Measurements from ENCODE around the gene MYL6B. TPM values are rescaled to one million over a fixed set of nuclear protein-coding genes. Genes with fewer than 3 reads are reported as not detected.

The MYL6B gene
- polyA plus RNA-seq, 1 donor (not counting 4 experiments of a cell fraction or from before 2014, with no cell fraction given): 44.9 TPM

- H3K4me1 ChIP-seq (ENCODE audit: control insufficient read depth, extremely low read depth, insufficient read depth, low read length): peaks cover 21% of the 10 kb centered on the region
- DNase-seq (ENCODE audit: low read depth, low spot score) (no peak), FAIRE-seq (no peak)
- H3K79me2 ChIP-seq (ENCODE audit: control insufficient read depth, insufficient read depth, low read length): peaks cover 21% of the 10 kb centered on the region
- peaks cover 19% of the 10 kb centered on the region in 2 experiments for H3K36me3 ChIP-seq (ENCODE audit: control insufficient read depth in 2 of 2, extremely low read depth in 1 of 2, insufficient read depth in 2 of 2, low read length in 2 of 2)
- H3K4me3 ChIP-seq (ENCODE audit: control insufficient read depth in 2 of 3, extremely low read depth in 1 of 3, insufficient read depth in 2 of 3, low read depth in 1 of 3, low read length in 3 of 3): peak overlapping the region in 2 of 3 experiments; percentile 74 to 76
- H3K9me1 ChIP-seq (ENCODE audit: control insufficient read depth, extremely low read depth, insufficient read depth, low read length): no peaks in the 10 kb centered on the region
- no peaks in the 10 kb centered on the region for H3K27me3 ChIP-seq (ENCODE audit: control insufficient read depth, extremely low read depth, insufficient read depth, low read length)
- H4K20me1 ChIP-seq (ENCODE audit: control insufficient read depth, extremely low read depth, insufficient read depth, low read length): no peaks in the 10 kb centered on the region
- H3K4me2 ChIP-seq (ENCODE audit: control insufficient read depth, extremely low read depth, insufficient read depth, low read depth, low read length): peak overlapping the region; percentile 99
- H3K27ac ChIP-seq (ENCODE audit: control insufficient read depth, insufficient read depth, low read length): peak overlapping the region; percentile 73
- H2AFZ ChIP-seq (ENCODE audit: control insufficient read depth, low read length): peak overlapping the region; percentile 68
- dilution Hi-C loops (cut with MboI; ENCODE audit: extremely low pct_ligation_motif_present, low sequenced_read_pairs): loop anchor here (10.0 kb wide), 1 partner anchor 47 kb away; no protein-coding TSS in a partner anchor
- TF ChIP-seq CTCF (optimal IDR thresholded peaks at IDR 0.05 in 1 of 3, IDR thresholded peaks at IDR 0.05 in 1 of 3, conservative IDR thresholded peaks at IDR 0.05 in 1 of 3; ENCODE audit: extremely low read depth in 1 of 3, insufficient read depth in 2 of 3, low read length in 3 of 3) (no peak), EZH2 (IDR thresholded peaks at IDR 0.05; ENCODE audit: low read length) (no peak)
- H3K9me3 ChIP-seq (ENCODE audit: control insufficient read depth, low read depth, low read length): no peaks in the 10 kb centered on the region
- H3K9ac ChIP-seq (ENCODE audit: control insufficient read depth, extremely low read depth, insufficient read depth, low read length): peak overlapping the region; percentile 67
These were observed 24.9 kb upstream of the MYL6B start for GRCh38 chr12:56127485-56127887.

GRCh38 chr12:56127888-56128669 lies 24.3 kb upstream of the MYL6B start, which contains the start of gene ESYT1:
TSS of gene ESYT1 (plus strand) at chr12:56128267. CDS start at chr12:56128320, 53 bp downstream.
- peaks cover 21% of the 10 kb centered on the region for H3K4me1 ChIP-seq (ENCODE audit: control insufficient read depth, extremely low read depth, insufficient read depth, low read length)
- H3K9me1 ChIP-seq (ENCODE audit: control insufficient read depth, extremely low read depth, insufficient read depth, low read length): no peaks in the 10 kb centered on the region
- DNase-seq (ENCODE audit: low read depth, low spot score) (peak; percentile 99), FAIRE-seq (no peak)
- H2AFZ ChIP-seq (ENCODE audit: control insufficient read depth, low read length): peak within 1 kb of the TSS; percentile 68
- H3K4me2 ChIP-seq (ENCODE audit: control insufficient read depth, extremely low read depth, insufficient read depth, low read depth, low read length): peak within 1 kb of the TSS; percentile 99
- peak in 1 of 3 experiments; percentile 10 for TF ChIP-seq CTCF (optimal IDR thresholded peaks at IDR 0.05 in 1 of 3, IDR thresholded peaks at IDR 0.05 in 1 of 3, conservative IDR thresholded peaks at IDR 0.05 in 1 of 3; ENCODE audit: extremely low read depth in 1 of 3, insufficient read depth in 2 of 3, low read length in 3 of 3)
- TF ChIP-seq EZH2 (IDR thresholded peaks at IDR 0.05; ENCODE audit: low read length): no peak
- peaks cover 21% of the 10 kb centered on the region in 2 experiments for H3K36me3 ChIP-seq (ENCODE audit: control insufficient read depth in 2 of 2, extremely low read depth in 1 of 2, insufficient read depth in 2 of 2, low read length in 2 of 2)
- no peaks in the 10 kb centered on the region for H3K9me3 ChIP-seq (ENCODE audit: control insufficient read depth, low read depth, low read length)
- peak within 1 kb of the TSS; percentile 83 to 96 (median 94) for H3K4me3 ChIP-seq (ENCODE audit: control insufficient read depth in 2 of 3, extremely low read depth in 1 of 3, insufficient read depth in 2 of 3, low read depth in 1 of 3, low read length in 3 of 3)
- H3K27ac ChIP-seq (ENCODE audit: control insufficient read depth, insufficient read depth, low read length): peak within 1 kb of the TSS; percentile 86
- peaks cover 21% of the 10 kb centered on the region for H3K79me2 ChIP-seq (ENCODE audit: control insufficient read depth, insufficient read depth, low read length)
- peak within 1 kb of the TSS; percentile 91 for H3K9ac ChIP-seq (ENCODE audit: control insufficient read depth, extremely low read depth, insufficient read depth, low read length)
- H3K27me3 ChIP-seq (ENCODE audit: control insufficient read depth, extremely low read depth, insufficient read depth, low read length): no peaks in the 10 kb centered on the region
- dilution Hi-C loops (cut with MboI; ENCODE audit: extremely low pct_ligation_motif_present, low sequenced_read_pairs): loop anchor here (10.0 kb wide), 1 partner anchor 47 kb away; no protein-coding TSS in a partner anchor
- H4K20me1 ChIP-seq (ENCODE audit: control insufficient read depth, extremely low read depth, insufficient read depth, low read length): no peaks in the 10 kb centered on the region

All from keratinocyte (primary cell).